Measurements from ENCODE around the gene TRIM2.

The TRIM2 gene

DNA sequence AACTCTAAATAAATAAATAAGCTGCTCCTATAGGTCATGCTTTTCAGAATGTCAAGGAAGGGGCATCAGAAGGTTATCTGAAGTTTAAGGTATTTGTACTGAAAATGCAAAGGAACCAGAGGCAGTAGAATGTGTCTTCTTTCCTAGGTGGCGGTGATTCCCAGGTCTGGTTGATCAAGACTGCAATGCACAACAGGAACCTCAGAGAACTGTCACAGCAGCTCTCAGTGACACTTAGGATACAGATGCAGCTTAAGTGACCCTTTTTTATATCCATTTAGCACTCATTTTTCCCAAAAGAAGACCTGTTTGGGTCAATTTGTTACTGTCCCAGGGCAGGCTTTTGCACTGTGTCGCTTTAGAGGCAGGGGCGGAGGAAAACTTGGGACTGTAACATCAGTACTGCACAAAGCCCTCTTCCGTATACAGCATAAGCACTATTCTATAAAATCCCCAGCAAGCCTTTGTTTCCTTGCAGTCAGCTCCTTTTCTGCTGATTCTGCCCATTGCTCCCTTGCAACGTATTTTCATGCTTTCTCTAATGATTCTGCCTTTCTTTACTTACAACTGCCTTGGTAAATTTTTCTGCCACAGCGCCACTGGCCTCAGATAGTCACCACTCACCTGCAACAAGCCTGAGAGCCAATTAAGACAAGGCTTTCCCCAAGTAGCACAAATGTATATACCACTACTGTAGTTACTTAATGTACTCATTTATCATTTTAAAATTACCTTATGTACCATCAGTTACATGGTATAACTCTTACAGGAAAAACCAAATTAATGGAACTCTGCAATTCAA is 138.7 kb downstream of the TRIM2 start:
- FAIRE-seq (no peak), DNase-seq (ENCODE audit: insufficient read length, low spot score) (no peak)
- TF ChIP-seq, protein P1, sequence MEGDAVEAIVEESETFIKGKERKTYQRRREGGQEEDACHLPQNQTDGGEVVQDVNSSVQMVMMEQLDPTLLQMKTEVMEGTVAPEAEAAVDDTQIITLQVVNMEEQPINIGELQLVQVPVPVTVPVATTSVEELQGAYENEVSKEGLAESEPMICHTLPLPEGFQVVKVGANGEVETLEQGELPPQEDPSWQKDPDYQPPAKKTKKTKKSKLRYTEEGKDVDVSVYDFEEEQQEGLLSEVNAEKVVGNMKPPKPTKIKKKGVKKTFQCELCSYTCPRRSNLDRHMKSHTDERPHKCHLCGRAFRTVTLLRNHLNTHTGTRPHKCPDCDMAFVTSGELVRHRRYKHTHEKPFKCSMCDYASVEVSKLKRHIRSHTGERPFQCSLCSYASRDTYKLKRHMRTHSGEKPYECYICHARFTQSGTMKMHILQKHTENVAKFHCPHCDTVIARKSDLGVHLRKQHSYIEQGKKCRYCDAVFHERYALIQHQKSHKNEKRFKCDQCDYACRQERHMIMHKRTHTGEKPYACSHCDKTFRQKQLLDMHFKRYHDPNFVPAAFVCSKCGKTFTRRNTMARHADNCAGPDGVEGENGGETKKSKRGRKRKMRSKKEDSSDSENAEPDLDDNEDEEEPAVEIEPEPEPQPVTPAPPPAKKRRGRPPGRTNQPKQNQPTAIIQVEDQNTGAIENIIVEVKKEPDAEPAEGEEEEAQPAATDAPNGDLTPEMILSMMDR (IDR thresholded peaks at IDR 0.05; ENCODE audit: insufficient read depth, missing control alignments), result no peak

DNA sequence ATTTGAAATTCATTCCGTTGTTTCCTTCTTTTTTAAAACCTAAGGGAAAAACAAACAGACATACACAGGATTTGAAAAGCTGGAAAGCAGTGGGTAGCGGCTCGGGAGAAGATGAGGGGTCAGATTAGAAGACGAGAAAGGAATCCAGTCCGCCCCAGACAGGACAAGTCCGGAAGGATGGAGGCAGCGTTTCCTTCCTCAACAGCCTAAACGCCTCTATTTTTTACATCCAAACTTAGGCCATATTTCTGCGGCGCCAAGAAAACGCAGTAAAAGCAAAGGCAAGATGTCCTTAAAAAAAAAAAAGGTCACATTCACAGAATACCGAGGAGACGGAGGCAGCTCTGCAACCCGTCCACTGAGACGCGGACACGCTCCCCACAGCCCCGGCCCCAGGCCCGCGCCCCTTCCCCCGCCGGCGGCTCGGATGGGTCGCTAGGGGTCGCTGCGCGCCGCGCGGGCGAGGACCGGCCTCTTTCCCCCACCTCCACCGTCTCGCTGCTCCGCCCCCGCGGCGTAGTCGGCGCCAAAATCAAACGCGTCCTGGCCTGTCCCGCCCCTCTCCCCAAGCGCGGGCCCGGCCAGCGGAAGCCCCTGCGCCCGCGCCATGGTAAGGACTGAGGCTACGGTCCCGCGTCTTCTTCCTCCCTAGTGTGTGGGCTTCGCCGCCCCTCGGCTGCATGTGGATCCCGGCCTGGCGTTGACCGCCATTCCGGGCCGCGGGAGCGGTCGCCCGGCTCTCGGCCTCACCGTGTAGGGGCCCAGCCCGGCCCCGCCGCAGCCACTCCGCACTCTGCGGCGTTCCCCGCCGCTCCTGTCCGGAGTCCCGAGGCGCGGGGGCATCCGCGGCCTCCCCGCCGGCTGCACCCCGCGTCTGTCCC is 140.1 kb downstream of the TRIM2 start, which contains the start of gene MND1:
MND1 (plus strand) TSS at position 558 of the 881 bp plus-strand sequence; CDS start at position 608, 50 bp downstream.
- DNase-seq (ENCODE audit: insufficient read length, low spot score), result peak; percentile 82
- FAIRE-seq, result no peak
- TF ChIP-seq, protein P1 (IDR thresholded peaks at IDR 0.05; ENCODE audit: insufficient read depth, missing control alignments), result peak; percentile 62

DNA sequence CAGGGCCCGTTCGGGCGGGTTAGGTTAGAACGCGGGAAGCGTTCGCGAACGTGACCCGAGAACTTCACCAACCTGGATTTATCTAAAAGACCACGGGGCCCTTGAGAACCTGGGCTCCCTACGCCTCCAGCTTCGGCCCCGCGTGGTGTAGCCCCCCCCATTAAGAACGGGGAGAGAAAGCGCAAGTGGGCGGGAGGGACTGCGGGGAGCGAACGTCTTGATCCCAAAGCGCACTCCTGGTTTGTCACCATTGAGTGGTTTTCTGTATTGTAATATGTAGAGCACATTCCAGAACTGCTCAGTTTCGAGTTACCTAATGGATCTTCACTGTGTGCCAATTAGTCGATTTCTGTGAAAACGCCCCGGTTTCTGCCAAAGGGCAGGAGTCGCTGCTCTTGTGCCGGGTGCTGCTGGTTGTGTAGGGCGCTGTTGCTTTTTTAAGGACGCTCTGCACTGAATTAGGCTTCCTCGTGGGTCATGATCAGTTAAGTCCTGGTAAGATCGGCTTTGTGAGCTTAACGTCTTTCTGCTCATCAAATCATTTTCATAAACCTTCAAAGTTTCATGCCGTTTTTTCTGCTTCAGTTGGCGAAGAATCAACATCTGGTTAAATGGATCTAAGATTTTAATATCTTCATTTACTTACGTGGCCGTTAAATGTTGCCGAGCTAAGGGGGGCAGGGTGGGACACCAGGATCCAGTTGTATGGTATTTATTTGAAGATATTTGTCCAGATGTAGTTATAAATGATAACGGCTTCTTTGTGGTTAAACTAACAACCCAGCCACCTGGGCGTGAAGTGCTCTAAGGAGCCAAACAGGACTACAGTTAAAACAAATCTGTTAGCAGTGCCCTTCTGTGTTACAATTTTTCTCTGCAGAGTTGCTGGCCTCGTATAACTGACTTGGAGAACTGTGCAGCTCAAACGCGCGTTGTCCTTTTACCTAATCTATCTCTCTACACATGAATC is 141.1 kb downstream of the TRIM2 start:
- DNase-seq (ENCODE audit: insufficient read length, low spot score) (no peak), FAIRE-seq (no peak)
- TF ChIP-seq, protein P1 (IDR thresholded peaks at IDR 0.05; ENCODE audit: insufficient read depth, missing control alignments), result no peak

DNA sequence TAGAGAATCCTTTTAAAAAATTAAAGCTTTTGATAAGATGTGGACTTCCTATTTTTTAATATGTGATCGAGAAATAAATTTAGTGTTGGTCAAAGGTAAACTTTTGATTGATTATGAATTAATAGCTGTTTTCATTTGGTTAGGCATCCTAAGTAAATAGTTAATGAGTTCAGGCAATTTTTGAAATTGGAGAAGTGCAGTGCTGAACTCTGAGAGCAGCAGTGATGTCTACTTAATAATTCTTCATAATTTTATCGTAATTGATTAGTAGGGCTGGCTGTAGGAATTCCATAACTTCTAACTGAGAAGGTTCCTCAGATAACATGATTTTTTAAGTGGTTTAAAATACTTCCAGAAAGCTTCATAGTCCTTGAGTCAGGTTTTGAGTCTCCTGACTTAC is 141.8 kb downstream of the TRIM2 start:
- DNase-seq (ENCODE audit: insufficient read length, low spot score) (no peak), FAIRE-seq (no peak)
- TF ChIP-seq, protein P1 (IDR thresholded peaks at IDR 0.05; ENCODE audit: insufficient read depth, missing control alignments), result no peak

DNA sequence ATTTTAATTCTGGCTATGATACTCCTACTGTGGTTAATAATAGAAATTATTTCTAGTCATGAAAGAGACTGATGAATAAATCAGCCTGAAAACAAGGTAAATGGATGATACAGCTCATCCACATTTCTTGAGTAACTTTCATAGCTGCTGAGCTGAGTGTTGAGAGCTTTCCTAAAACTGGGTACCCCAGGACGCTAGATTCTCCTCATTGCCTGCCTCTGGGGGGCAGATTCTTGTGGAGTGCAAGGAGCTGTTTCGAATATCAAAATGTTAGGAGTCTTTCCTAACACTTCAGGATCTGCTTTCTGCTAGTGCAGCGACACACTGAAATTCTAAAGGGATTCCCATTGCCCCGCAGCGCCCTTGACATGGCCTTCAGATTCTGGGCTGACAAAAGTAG is 142.3 kb downstream of the TRIM2 start:
- no peak for DNase-seq (ENCODE audit: insufficient read length, low spot score)
- TF ChIP-seq, protein P1 (IDR thresholded peaks at IDR 0.05; ENCODE audit: insufficient read depth, missing control alignments), result no peak
- no peak for FAIRE-seq

DNA sequence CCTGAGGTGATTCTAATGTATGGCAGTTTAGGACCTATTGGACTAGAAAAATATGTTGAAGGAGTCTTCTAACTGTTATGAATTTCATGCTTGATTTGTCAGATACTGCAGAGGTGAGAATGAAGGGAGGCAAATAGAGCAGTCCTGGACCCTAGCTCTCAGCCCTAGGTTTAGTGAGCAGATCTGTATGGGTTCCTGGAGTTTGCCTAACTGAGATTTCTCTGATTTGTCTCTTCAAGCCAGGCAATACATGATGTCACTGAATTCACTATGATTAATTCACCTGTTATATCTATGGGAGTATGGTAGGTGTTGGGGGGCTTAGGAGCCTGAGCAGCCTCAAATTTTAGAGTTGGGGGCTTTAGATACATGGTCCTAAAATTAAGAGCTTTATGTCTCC is 142.9 kb downstream of the TRIM2 start:
- DNase-seq (ENCODE audit: insufficient read length, low spot score) (no peak), FAIRE-seq (no peak)
- TF ChIP-seq, protein P1 (IDR thresholded peaks at IDR 0.05; ENCODE audit: insufficient read depth, missing control alignments), result no peak

Measured in D721Med (cell line).